ENCODE measurements around the gene MX2.

DNA sequence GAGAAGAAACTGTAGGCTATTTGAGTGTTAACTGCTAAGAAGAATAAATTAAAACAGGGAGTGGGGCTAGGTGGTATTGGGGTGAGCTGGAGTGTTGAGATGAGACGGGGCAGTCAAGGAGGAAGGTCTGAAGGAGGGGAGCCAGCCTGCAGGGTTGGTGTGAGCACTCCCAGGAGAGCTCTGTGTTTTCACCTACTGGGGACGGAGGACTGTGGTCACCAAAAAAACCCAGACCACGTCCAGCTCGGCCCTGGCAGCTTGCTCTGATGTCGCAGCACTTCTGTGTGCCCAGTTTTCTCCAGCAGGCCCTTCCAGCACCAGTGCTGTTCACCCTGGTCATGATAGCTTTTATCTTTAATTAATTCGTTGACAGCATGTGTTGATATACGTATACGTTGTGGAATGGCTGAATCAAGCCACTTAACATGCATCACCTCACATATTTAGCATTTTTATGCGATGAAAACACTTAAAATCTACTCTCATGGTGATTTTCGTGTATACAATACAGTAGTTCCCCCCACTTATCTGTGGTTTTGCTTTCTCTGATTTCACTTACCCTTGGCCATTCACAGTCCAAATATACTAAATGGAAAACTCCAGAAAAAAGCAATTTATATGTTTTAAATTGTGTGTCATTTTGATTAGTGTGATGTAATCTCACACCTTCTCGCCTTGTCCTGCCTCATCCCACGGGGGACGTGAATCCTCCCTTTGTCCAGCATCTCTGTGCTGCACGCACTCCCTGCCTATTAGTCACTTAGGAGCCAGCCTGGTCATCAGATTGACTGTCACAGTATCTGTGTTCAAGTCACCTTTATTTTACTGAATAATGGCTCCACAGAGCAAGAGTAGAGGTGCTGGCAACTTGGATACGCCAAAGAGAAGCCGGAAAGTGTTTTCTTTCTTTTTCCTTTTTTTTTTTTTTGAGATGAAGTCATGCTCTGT, 32.9 kb upstream of the MX2 start:
- TF ChIP-seq CTCF (IDR thresholded peaks at IDR 0.05) (no peak), POLR2A (IDR thresholded peaks at IDR 0.05) (no peak)
